Psoas muscle (tissue), 8 donors: ENCODE measurements around the gene PRRT1. TPM values are rescaled to one million over a fixed set of nuclear protein-coding genes. Genes with fewer than 3 reads are reported as not detected.

Source experiments
- ATAC-seq, 4 donors: fragments of 200-7000 bp; cut with Tn5 transposase; one replicate each; pipeline ENCODE4 v1.9.1; 2020; ENCODE audit warnings: moderate library complexity in 3 of 4, mild to moderate bottlenecking in 2 of 4
- DNase-seq, 2 donors: peaks; one replicate each; pipeline ENCODE4 v3.0.0-alpha.2; 2020
- H3K27ac ChIP-seq: fragments of 200-600 bp; one replicate; pipeline ENCODE4 v1.8.0; 2022
- H3K27me3 ChIP-seq, 3 donors: fragments of 200-600 bp in 1 of 3; one replicate each; pipeline versions ENCODE4 v1.6.1 to v1.8.0; 2013 to 2022; ENCODE audit warnings: low read length in 2 of 3, mild to moderate bottlenecking in 2 of 3, moderate library complexity in 1 of 3; ENCODE audit not compliant: insufficient read depth in 3 of 3
- H3K36me3 ChIP-seq, 2 donors: fragments of 200-600 bp in 1 of 2; one replicate each; pipeline versions ENCODE4 v1.6.1 to v1.8.0; 2013 to 2022; ENCODE audit warnings: low read depth in 1 of 2, mild to moderate bottlenecking in 1 of 2, moderate library complexity in 1 of 2; ENCODE audit not compliant: insufficient read depth in 1 of 2
- H3K4me1 ChIP-seq: fragments of 200-600 bp; one replicate; pipeline ENCODE4 v1.8.0; 2022
- H3K4me3 ChIP-seq: fragments of 200-600 bp; one replicate; pipeline ENCODE4 v1.8.0; 2022; ENCODE audit warnings: mild to moderate bottlenecking
- H3K9me3 ChIP-seq: fragments of 200-600 bp; one replicate; pipeline ENCODE4 v1.8.0; 2022
- CTCF ChIP-seq: fragments of 200-600 bp; IDR thresholded peaks from one replicate; pipeline ENCODE4 v1.8.0; 2022; ENCODE audit warnings: antibody characterized with exemption
- WGBS, 3 donors: extraction: QIAGEN DNeasy Blood & Tissue Kit; methylation state at CpG; one replicate each; pipeline versions ENCODE4 v1.1.6 to v1.1.7; 2013; 5-methylcytosine and 5-hydroxymethylcytosine counted together
- intact Hi-C, 2 donors: fragments of 100-400 bp; cut with DNase I; formaldehyde crosslinking; loops; one replicate each; pipeline versions ENCODE4 v1.11.0 to v1.14.2; 2022
- polyA plus RNA-seq, 3 donors: library from polyadenylated mRNA; stranded (reverse); fragments of 200-250 nt; gene quantifications; one replicate each; pipeline ENCODE4 v1.2.3, GENCODE V29; 2013
- total RNA-seq, 4 donors: library from RNA; stranded (reverse); fragmentation: NEBNext Ultra II Directional in 2 of 4; extraction: Animal tissue kit (Norgen Biotek cat#: 25700) in 2 of 4; gene quantifications; one replicate each; pipeline versions ENCODE4 v1.2.1 to v1.2.4, GENCODE V29; 2021 to 2023
- donor health status: healthy with polysubstance abuse.
- donor health status: DM: no; HTN: no; CAD: no; lungs with moderate emphysema.
- donor health status: Bipolar disorder and iron deficiency.
- donor health status: healthy.
- donor health status: DM: yes; HTN: yes; CAD: no.
- donor health status: DM: no; HTN: no; CAD: no.
- donor health status: DM: no; HTN: no; CAD: no.
- donor health status: DM: yes; HTN: yes; CAD: no.

PRRT1 gene
- total and polyA plus RNA-seq, 7 donors, result 0.08 to 0.51 (median 0.22) TPM

GRCh38 chr6:32175322-32175710, 23.6 kb upstream of the PRRT1 start:
- no peak for TF ChIP-seq CTCF
- WGBS, 3 donors, result 6 to 17% (median 9%) methylated on average over 2 of the region's 2 CpGs
- peak overlapping the region; percentile 92 for H3K4me3 ChIP-seq
- H3K27me3 ChIP-seq, result no peaks in the 10 kb centered on the region
- ATAC-seq (no peak), DNase-seq (no peak)
- H3K36me3 ChIP-seq, result peaks cover 0 to 17% of the 10 kb centered on the region in 2 donors
- intact Hi-C loops, result loop anchor here in 1 of 2 donors (5.0 kb wide), 1 partner anchor 48 kb away; the partner anchor contains the start of gene ATF6B
- no peaks in the 10 kb centered on the region for H3K9me3 ChIP-seq
- H3K4me1 ChIP-seq, result peaks cover 30% of the 10 kb centered on the region
- H3K27ac ChIP-seq, result peak overlapping the region; percentile 87

GRCh38 chr6:32174416-32174815, 22.7 kb upstream of the PRRT1 start:
- no peak for TF ChIP-seq CTCF
- WGBS, 3 donors, result 74 to 85% (median 77%) methylated on average over 1 of the region's 1 CpG
- intact Hi-C loops, result no loop called here
- no peak for DNase-seq
- H3K36me3 ChIP-seq, result peaks cover 0 to 18% of the 10 kb centered on the region in 2 donors
- peak overlapping the region; percentile 92 for H3K4me3 ChIP-seq
- H3K27me3 ChIP-seq, result no peaks in the 10 kb centered on the region
- no peak overlapping the region for H3K27ac ChIP-seq
- peaks cover 25% of the 10 kb centered on the region for H3K4me1 ChIP-seq
- no peak for ATAC-seq
- H3K9me3 ChIP-seq, result no peaks in the 10 kb centered on the region

- DNase-seq, result no peak
Measured at GRCh38 chr6:32173051-32173727, 21.4 kb upstream of the PRRT1 start.

GRCh38 chr6:32171234-32171633, 19.5 kb upstream of the PRRT1 start:
- intact Hi-C loops, result no loop called here
- Histone ChIP-seq H3K27me3 (no peaks in the 10 kb centered on the region), H3K36me3 (peaks cover 0 to 48% of the 10 kb centered on the region in 2 donors), H3K4me3 (no peak overlapping the region), H3K4me1 (peaks cover 10% of the 10 kb centered on the region), H3K9me3 (no peaks in the 10 kb centered on the region), H3K27ac (no peak overlapping the region)
- DNase-seq, result no peak
- 90 to 97% (median 92%) methylated on average over 6 of the region's 6 CpGs for WGBS, 3 donors
- no peak for TF ChIP-seq CTCF
- no peak for ATAC-seq

More at GRCh38 chr6:32173051-32173727, 21.4 kb upstream of the PRRT1 start:
- peaks cover 20% of the 10 kb centered on the region for H3K4me1 ChIP-seq
- intact Hi-C loops, result no loop called here
- no peaks in the 10 kb centered on the region for H3K9me3 ChIP-seq
- no peaks in the 10 kb centered on the region for H3K27me3 ChIP-seq
- H3K36me3 ChIP-seq, result peaks cover 0 to 29% of the 10 kb centered on the region in 2 donors
- 77 to 81% (median 79%) methylated on average over 4 of the region's 4 CpGs for WGBS, 3 donors
- H3K27ac ChIP-seq, result no peak overlapping the region
- no peak for TF ChIP-seq CTCF
- H3K4me3 ChIP-seq, result no peak overlapping the region
- ATAC-seq, result no peak

GRCh38 chr6:32170294-32170693, 18.6 kb upstream of the PRRT1 start:
- no peak for TF ChIP-seq CTCF
- H3K4me1 ChIP-seq, result peaks cover 10% of the 10 kb centered on the region
- intact Hi-C loops, result no loop called here
- H3K27ac ChIP-seq, result no peak overlapping the region
- no peaks in the 10 kb centered on the region for H3K27me3 ChIP-seq
- ATAC-seq (no peak), DNase-seq (no peak)
- no peak overlapping the region for H3K4me3 ChIP-seq
- H3K9me3 ChIP-seq, result no peaks in the 10 kb centered on the region
- peaks cover 0 to 54% of the 10 kb centered on the region in 2 donors for H3K36me3 ChIP-seq
- 88 to 93% (median 89%) methylated on average over 11 of the region's 11 CpGs for WGBS, 3 donors
